ENCODE measurements around the gene SSR4.

The SSR4 gene

GRCh38 chrX:153778181-153778580 lies 16.3 kb upstream of the SSR4 start:
- Histone ChIP-seq H3K36me3 (ENCODE audit: insufficient read depth, low read length) (no peaks in the 10 kb centered on the region), H3K9me3 (ENCODE audit: insufficient read depth, low read depth, low read length) (no peaks in the 10 kb centered on the region), H3K4me1 (ENCODE audit: insufficient read depth, low read length, poor library complexity, severe bottlenecking) (no peaks in the 10 kb centered on the region), H3K27me3 (ENCODE audit: insufficient read depth, low read length, poor library complexity, severe bottlenecking) (no peaks in the 10 kb centered on the region), H2AFZ (ENCODE audit: low read length) (no peak overlapping the region), H4K20me1 (ENCODE audit: insufficient read depth, low read length, poor library complexity, severe bottlenecking) (no peaks in the 10 kb centered on the region), H3K4me2 (ENCODE audit: low read depth, low read length, poor library complexity, severe bottlenecking) (no peak overlapping the region), H3F3A (ENCODE audit: low read depth) (no peaks in the 10 kb centered on the region), H3K9me2 (replicated peaks; ENCODE audit: low read depth, low read length) (no peaks in the 10 kb centered on the region), H3K4me3 (ENCODE audit: low read length, poor library complexity, severe bottlenecking) (no peak overlapping the region), H3K9ac (ENCODE audit: low read depth, low read length, poor library complexity, severe bottlenecking) (no peak overlapping the region), H3K79me2 (ENCODE audit: insufficient read depth, low read length) (no peaks in the 10 kb centered on the region)
- TF ChIP-seq, protein P1, sequence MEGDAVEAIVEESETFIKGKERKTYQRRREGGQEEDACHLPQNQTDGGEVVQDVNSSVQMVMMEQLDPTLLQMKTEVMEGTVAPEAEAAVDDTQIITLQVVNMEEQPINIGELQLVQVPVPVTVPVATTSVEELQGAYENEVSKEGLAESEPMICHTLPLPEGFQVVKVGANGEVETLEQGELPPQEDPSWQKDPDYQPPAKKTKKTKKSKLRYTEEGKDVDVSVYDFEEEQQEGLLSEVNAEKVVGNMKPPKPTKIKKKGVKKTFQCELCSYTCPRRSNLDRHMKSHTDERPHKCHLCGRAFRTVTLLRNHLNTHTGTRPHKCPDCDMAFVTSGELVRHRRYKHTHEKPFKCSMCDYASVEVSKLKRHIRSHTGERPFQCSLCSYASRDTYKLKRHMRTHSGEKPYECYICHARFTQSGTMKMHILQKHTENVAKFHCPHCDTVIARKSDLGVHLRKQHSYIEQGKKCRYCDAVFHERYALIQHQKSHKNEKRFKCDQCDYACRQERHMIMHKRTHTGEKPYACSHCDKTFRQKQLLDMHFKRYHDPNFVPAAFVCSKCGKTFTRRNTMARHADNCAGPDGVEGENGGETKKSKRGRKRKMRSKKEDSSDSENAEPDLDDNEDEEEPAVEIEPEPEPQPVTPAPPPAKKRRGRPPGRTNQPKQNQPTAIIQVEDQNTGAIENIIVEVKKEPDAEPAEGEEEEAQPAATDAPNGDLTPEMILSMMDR (conservative IDR thresholded peaks at IDR 0.05; ENCODE audit: low read length): no peak

GRCh38 chrX:153778684-153779101 lies 15.8 kb upstream of the SSR4 start:
- no peak overlapping the region for H3K4me2 ChIP-seq (ENCODE audit: low read depth, low read length, poor library complexity, severe bottlenecking)
- no peak overlapping the region for H2AFZ ChIP-seq (ENCODE audit: low read length)
- no peak overlapping the region for H3K9ac ChIP-seq (ENCODE audit: low read depth, low read length, poor library complexity, severe bottlenecking)
- H3K4me1 ChIP-seq (ENCODE audit: insufficient read depth, low read length, poor library complexity, severe bottlenecking): no peaks in the 10 kb centered on the region
- no peak for TF ChIP-seq EZH2phosphoT487 (IDR thresholded peaks at IDR 0.05; ENCODE audit: borderline replicate concordance)
- TF ChIP-seq, protein P1 (conservative IDR thresholded peaks at IDR 0.05; ENCODE audit: low read length): peak; percentile 25
- no peaks in the 10 kb centered on the region for H3K36me3 ChIP-seq (ENCODE audit: insufficient read depth, low read length)
- H3K4me3 ChIP-seq (ENCODE audit: low read length, poor library complexity, severe bottlenecking): no peak overlapping the region
- H3K9me3 ChIP-seq (ENCODE audit: insufficient read depth, low read depth, low read length): no peaks in the 10 kb centered on the region
- H4K20me1 ChIP-seq (ENCODE audit: insufficient read depth, low read length, poor library complexity, severe bottlenecking): no peaks in the 10 kb centered on the region
- no peaks in the 10 kb centered on the region for H3K27me3 ChIP-seq (ENCODE audit: insufficient read depth, low read length, poor library complexity, severe bottlenecking)
- no peaks in the 10 kb centered on the region for H3F3A ChIP-seq (ENCODE audit: low read depth)
- no peaks in the 10 kb centered on the region for H3K79me2 ChIP-seq (ENCODE audit: insufficient read depth, low read length)
- no peaks in the 10 kb centered on the region for H3K9me2 ChIP-seq (replicated peaks; ENCODE audit: low read depth, low read length)

DNA sequence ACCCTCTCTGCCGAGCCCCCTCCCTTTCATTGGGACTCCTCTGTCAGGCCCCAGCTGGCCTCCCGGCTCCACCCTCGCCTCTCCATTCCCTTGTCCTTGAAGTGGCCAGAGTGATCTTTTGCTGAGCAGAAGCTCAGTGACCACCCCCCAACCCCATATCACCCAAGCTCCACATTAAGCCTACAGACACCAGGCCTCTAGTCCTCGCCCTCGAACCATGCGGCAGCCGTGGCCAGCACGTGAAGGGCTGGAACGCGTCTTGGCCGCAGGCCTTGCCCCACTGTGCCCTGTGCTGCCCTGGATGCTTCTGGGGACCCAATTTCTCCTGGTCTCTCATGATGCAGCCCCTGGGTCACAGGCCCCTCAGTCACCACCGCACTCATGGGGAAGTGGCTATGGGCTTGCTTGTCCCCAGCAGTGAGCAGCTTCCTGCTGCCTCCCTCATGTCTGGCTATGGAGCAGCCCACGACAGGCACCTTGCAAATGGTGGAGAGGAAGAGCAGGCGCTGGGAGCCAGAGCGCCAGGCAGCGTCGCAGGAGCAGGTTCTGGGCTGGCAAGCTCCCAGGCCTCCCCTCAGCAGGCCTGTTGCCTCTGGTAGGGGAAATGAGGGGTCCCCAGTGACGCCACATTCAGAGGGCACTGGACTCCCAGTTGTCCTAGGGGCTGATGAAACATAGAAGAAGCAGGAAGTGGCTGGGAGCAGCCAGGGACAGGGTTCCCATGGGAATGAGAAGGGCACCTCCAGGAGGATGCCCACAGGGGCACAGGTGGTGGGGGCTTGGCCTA lies 14.4 kb upstream of the SSR4 start:
- no peak overlapping the region for H3K9ac ChIP-seq (ENCODE audit: low read depth, low read length, poor library complexity, severe bottlenecking)
- H3K27me3 ChIP-seq (ENCODE audit: insufficient read depth, low read length, poor library complexity, severe bottlenecking): no peaks in the 10 kb centered on the region
- H3K79me2 ChIP-seq (ENCODE audit: insufficient read depth, low read length): no peaks in the 10 kb centered on the region
- H3K36me3 ChIP-seq (ENCODE audit: insufficient read depth, low read length): no peaks in the 10 kb centered on the region
- H3K4me1 ChIP-seq (ENCODE audit: insufficient read depth, low read length, poor library complexity, severe bottlenecking): no peaks in the 10 kb centered on the region
- no peak for TF ChIP-seq EZH2phosphoT487 (IDR thresholded peaks at IDR 0.05; ENCODE audit: borderline replicate concordance)
- TF ChIP-seq, protein P1 (conservative IDR thresholded peaks at IDR 0.05; ENCODE audit: low read length): no peak
- no peaks in the 10 kb centered on the region for H3K9me2 ChIP-seq (replicated peaks; ENCODE audit: low read depth, low read length)
- no peak overlapping the region for H2AFZ ChIP-seq (ENCODE audit: low read length)
- no peak overlapping the region for H3K4me3 ChIP-seq (ENCODE audit: low read length, poor library complexity, severe bottlenecking)
- H3F3A ChIP-seq (ENCODE audit: low read depth): no peaks in the 10 kb centered on the region
- no peak overlapping the region for H3K4me2 ChIP-seq (ENCODE audit: low read depth, low read length, poor library complexity, severe bottlenecking)
- H4K20me1 ChIP-seq (ENCODE audit: insufficient read depth, low read length, poor library complexity, severe bottlenecking): no peaks in the 10 kb centered on the region
- no peaks in the 10 kb centered on the region for H3K9me3 ChIP-seq (ENCODE audit: insufficient read depth, low read depth, low read length)

Data from Loucy (cell line).